PC-9 (cell line): ENCODE results near the gene INPP5A. TPM values are rescaled to one million over a fixed set of nuclear protein-coding genes. Genes with fewer than 3 reads are reported as not detected.

Experiments
- BruUV-seq: library from RNA; stranded (reverse); fragments of 400-500 nt; replicated peaks from 2 replicates; lab custom pipeline; 2021; lab: Mats Ljungman, UMichigan
- CTCF ChIA-PET: fragments of 300-600 bp; sonication (Branson Sonifier 250); formaldehyde crosslinking; loops from one replicate; lab custom pipeline; 2022; ENCODE audit warnings: antibody characterized with exemption; lab: Charles Lee
- POLR2A ChIA-PET: fragments of 300-600 bp; sonication (Branson Sonifier 250); formaldehyde crosslinking; loops from one replicate; lab custom pipeline; 2022; ENCODE audit warnings: antibody characterized with exemption; ENCODE audit not compliant: unreplicated experiment; lab: Charles Lee
- DNase-seq, 2 experiments: peaks; one replicate each; pipeline versions ENCODE4 v3.0.0 to v3.0.0-alpha.2; 2015 to 2022; ENCODE audit warnings: mixed read lengths in 1 of 2
- H2AFZ ChIP-seq: fragments of 200-600 bp; sonication (generic); 2 replicates; pipeline ENCODE4 v1.8.1; 2017; ENCODE audit warnings: antibody characterized with exemption
- H3F3A ChIP-seq: fragments of 200-600 bp; sonication (generic); 2 replicates; pipeline ENCODE4 v1.8.1; 2017; ENCODE audit warnings: antibody characterized with exemption, mild to moderate bottlenecking, low read depth; ENCODE audit not compliant: insufficient read depth
- H3K27ac ChIP-seq: fragments of 200-600 bp; sonication (generic); 2 replicates; pipeline ENCODE4 v1.6.1; 2016; ENCODE audit warnings: mixed run types
- H3K27me3 ChIP-seq: fragments of 200-600 bp; sonication (generic); 2 replicates; pipeline ENCODE4 v1.6.1; 2016; ENCODE audit warnings: low read depth, mixed run types; ENCODE audit not compliant: insufficient read depth
- H3K36me3 ChIP-seq: fragments of 200-600 bp; sonication (generic); 2 replicates; pipeline ENCODE4 v1.6.1; 2016; ENCODE audit warnings: low read depth, mixed run types
- H3K4me1 ChIP-seq: fragments of 200-600 bp; sonication (generic); replicated peaks from 2 replicates; pipeline ENCODE4 v1.6.1; 2016; ENCODE audit warnings: mixed run types; ENCODE audit not compliant: insufficient read depth
- H3K4me2 ChIP-seq: fragments of 200-600 bp; sonication (generic); 2 replicates; pipeline ENCODE4 v1.6.1; 2017; ENCODE audit warnings: mixed run types
- H3K4me3 ChIP-seq: fragments of 200-600 bp; sonication (generic); 2 replicates; pipeline ENCODE4 v1.6.1; 2016; ENCODE audit warnings: mixed run types
- H3K79me2 ChIP-seq: fragments of 200-600 bp; sonication (generic); 2 replicates; pipeline ENCODE4 v1.6.1; 2017; ENCODE audit warnings: low read depth, mixed run types
- H3K9me2 ChIP-seq: fragments of 200-600 bp; sonication (generic); 2 replicates; pipeline ENCODE4 v1.8.1; 2017; ENCODE audit warnings: mild to moderate bottlenecking; ENCODE audit not compliant: insufficient read depth
- H3K9me3 ChIP-seq: fragments of 200-600 bp; sonication (generic); 2 replicates; pipeline ENCODE4 v1.8.1; 2016; ENCODE audit warnings: low read depth; ENCODE audit not compliant: insufficient read depth
- H4K20me1 ChIP-seq: fragments of 200-600 bp; sonication (generic); 2 replicates; pipeline ENCODE4 v1.8.1; 2017; ENCODE audit not compliant: insufficient read depth
- EZH2 ChIP-seq: fragments of 200-600 bp; sonication (generic); IDR thresholded peaks from 2 replicates; pipeline ENCODE4 v1.8.0; 2017; ENCODE audit warnings: antibody characterized with exemption, low read depth
- intact Hi-C: fragments of 100-400 bp; cut with micrococcal nuclease; formaldehyde crosslinking; loops from one replicate; pipeline ENCODE4 v1.10.0; 2022; ENCODE audit not compliant: unreplicated experiment
- total RNA-seq: library from RNA; stranded (reverse); gene quantifications from 2 replicates; pipeline ENCODE4 v1.2.3, GENCODE V29; 2021
- TF ChIP-seq, protein P1 (sequence below): fragments of 200-600 bp; sonication (generic); conservative IDR thresholded peaks from 2 replicates; pipeline ENCODE4 v1.6.1; 2017; ENCODE audit warnings: mixed run types, antibody characterized with exemption, mild to moderate bottlenecking, moderate library complexity

Gene INPP5A
- total RNA-seq, 1 experiment from 2014 or later = 18.4 TPM

DNA sequence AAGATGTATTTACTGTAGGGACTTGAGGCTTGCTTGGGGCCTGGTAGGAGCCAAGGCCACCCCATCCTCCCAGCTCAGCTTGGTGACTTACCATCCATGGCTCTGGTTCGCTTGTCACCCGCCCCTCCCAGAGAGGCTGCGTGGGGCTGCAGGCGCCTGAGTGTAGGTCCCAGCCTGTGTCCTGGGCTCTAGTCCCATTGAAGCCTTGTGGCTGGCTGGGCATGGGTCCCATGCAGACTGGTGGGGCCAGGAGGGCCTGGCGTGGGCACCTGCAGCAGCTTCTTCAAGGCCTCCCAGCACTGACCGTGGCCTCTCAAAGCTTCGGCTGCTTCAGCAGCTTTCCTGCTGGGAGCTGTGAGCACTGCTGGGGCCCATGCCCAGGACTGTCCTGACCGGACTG lies 118.1 kb downstream of the INPP5A start:
- Histone ChIP-seq H2AFZ (no peak overlapping the region), H3K4me1 (no peaks in the 10 kb centered on the region), H3K4me3 (no peak overlapping the region), H3K9me2 (no peaks in the 10 kb centered on the region), H3K9me3 (no peaks in the 10 kb centered on the region), H3K27ac (no peak overlapping the region), H3K4me2 (no peak overlapping the region), H4K20me1 (no peaks in the 10 kb centered on the region), H3K36me3 (no peaks in the 10 kb centered on the region), H3K79me2 (no peaks in the 10 kb centered on the region), H3F3A (no peaks in the 10 kb centered on the region), H3K27me3 (no peaks in the 10 kb centered on the region)
- BruUV-seq = no TSS peak
- TF ChIP-seq EZH2 = no peak
- TF ChIP-seq, protein P1, sequence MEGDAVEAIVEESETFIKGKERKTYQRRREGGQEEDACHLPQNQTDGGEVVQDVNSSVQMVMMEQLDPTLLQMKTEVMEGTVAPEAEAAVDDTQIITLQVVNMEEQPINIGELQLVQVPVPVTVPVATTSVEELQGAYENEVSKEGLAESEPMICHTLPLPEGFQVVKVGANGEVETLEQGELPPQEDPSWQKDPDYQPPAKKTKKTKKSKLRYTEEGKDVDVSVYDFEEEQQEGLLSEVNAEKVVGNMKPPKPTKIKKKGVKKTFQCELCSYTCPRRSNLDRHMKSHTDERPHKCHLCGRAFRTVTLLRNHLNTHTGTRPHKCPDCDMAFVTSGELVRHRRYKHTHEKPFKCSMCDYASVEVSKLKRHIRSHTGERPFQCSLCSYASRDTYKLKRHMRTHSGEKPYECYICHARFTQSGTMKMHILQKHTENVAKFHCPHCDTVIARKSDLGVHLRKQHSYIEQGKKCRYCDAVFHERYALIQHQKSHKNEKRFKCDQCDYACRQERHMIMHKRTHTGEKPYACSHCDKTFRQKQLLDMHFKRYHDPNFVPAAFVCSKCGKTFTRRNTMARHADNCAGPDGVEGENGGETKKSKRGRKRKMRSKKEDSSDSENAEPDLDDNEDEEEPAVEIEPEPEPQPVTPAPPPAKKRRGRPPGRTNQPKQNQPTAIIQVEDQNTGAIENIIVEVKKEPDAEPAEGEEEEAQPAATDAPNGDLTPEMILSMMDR = no peak
- intact Hi-C loops = no loop called here
- ChIA-PET CTCF (no interaction called here), POLR2A (no interaction called here)
- DNase-seq = no peak

DNA sequence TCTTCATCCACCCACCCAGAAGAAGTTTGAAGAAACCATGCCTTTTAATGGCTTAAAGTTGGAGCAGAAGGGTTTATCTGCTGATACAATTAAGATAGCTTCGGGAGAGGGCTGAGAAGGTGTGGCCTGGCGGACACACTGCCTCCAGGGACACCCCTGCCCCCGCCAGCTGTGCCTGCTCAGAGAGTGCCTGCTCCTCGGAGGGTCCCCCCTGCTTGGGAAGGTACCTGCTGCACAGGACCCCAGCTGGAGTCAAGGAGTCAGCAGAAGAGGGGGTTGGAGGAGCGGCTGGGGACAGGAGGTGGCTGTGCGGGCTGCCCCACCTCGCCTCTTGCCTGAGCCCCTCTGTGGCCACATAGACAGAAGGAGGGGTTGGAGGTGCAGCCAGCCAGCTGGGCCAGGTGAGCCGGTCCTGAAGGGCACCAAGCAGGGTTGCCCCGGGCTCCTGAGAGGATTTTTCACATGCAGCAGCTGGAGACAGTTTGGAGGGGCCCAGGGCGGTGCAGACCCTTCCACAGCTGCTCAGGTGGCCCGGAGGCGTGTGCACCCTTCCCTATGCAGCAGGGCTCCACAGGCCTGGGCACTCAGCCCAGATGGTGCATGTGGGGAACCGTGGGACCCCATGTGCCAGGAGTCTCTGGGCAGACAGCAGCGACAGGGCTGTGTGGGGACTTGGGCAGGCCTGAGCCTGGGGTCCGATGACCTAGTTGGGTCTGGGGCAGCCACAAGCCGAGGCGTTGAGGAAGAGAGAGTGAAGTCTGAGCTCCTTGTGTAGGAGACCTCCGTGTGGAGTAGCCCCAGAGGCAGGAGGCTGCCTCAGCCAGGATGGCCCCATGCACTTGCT lies 118.9 kb downstream of the INPP5A start:
- H3K4me2 ChIP-seq = no peak overlapping the region
- POLR2A ChIA-PET = no interaction called here
- DNase-seq = no peak
- no peaks in the 10 kb centered on the region for H3K27me3 ChIP-seq
- no peaks in the 10 kb centered on the region for H3K9me2 ChIP-seq
- intact Hi-C loops = no loop called here
- H3F3A ChIP-seq = no peaks in the 10 kb centered on the region
- no peak for TF ChIP-seq EZH2
- TF ChIP-seq, protein P1 = no peak
- H3K4me3 ChIP-seq = no peak overlapping the region
- H3K9me3 ChIP-seq = no peaks in the 10 kb centered on the region
- CTCF ChIA-PET = no interaction called here
- H2AFZ ChIP-seq = no peak overlapping the region
- no peaks in the 10 kb centered on the region for H3K36me3 ChIP-seq
- no peaks in the 10 kb centered on the region for H3K4me1 ChIP-seq
- H4K20me1 ChIP-seq = no peaks in the 10 kb centered on the region
- no peak overlapping the region for H3K27ac ChIP-seq
- BruUV-seq = no TSS peak
- H3K79me2 ChIP-seq = no peaks in the 10 kb centered on the region

DNA sequence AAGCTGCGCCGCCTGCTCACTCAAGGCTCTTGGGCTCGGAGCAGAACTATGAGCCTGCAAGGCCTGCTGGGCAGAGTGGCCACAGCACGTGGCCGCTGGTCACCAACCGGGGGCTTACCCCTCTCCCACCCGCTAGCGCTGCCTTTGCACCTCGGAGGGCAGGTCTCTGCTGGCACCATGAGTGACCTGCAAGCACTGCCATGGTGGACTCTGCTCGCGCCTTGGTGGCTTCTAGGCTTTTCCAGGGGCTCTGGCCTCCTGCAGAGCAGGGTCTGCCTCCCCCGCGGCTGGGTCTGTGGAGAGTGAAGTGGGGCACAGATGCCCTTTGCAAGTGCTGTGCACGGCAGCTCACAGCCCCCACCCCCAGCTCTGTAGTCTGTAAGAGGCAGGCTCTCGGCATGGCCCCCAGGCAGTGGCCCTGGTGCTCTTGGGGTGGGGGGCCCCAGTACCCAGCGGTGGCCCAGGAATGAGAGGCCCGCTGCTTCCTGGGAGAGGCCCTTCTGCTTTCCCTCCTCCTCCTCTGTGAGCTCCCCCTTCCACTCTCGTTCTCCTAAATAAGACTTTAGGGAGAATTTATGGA lies 119.6 kb downstream of the INPP5A start:
- no peaks in the 10 kb centered on the region for H3K79me2 ChIP-seq
- intact Hi-C loops = no loop called here
- H4K20me1 ChIP-seq = no peaks in the 10 kb centered on the region
- no peaks in the 10 kb centered on the region for H3K36me3 ChIP-seq
- H3K4me1 ChIP-seq = no peaks in the 10 kb centered on the region
- H3K9me2 ChIP-seq = no peaks in the 10 kb centered on the region
- H3K27ac ChIP-seq = no peak overlapping the region
- CTCF ChIA-PET = no interaction called here
- H3F3A ChIP-seq = no peaks in the 10 kb centered on the region
- no peak overlapping the region for H3K4me2 ChIP-seq
- no peaks in the 10 kb centered on the region for H3K27me3 ChIP-seq
- POLR2A ChIA-PET = no interaction called here
- no TSS peak for BruUV-seq
- no peak for DNase-seq
- no peak overlapping the region for H2AFZ ChIP-seq
- no peak overlapping the region for H3K4me3 ChIP-seq
- TF ChIP-seq, protein P1 = no peak
- no peak for TF ChIP-seq EZH2
- H3K9me3 ChIP-seq = no peaks in the 10 kb centered on the region
